K562 (cell line): ENCODE measurements around the gene RPS6KA2. TPM values are rescaled to one million over a fixed set of nuclear protein-coding genes. Genes with fewer than 3 reads are reported as not detected.

ENCODE experiments used
- ATAC-seq: fragments of 200-7000 bp; cut with Tn5 transposase; 3 replicates; pipeline ENCODE4 v1.9.1; 2020; ENCODE audit warnings: moderate library complexity
- BruUV-seq: library from RNA; stranded (reverse); fragments of 400-500 nt; replicated peaks from 2 replicates; lab custom pipeline; 2021; lab: Mats Ljungman, UMichigan
- CTCF ChIA-PET: fragments of 300-600 bp; formaldehyde crosslinking; extraction: SDS; loops from one replicate; lab custom pipeline; 2021; ENCODE audit warnings: low intra/inter-chr PET ratio; lab: Yijun Ruan, JAX
- POLR2A ChIA-PET: fragments of 300-600, 350-650 bp; sonication (Branson Sonifier 250); formaldehyde crosslinking; extraction: SDS; loops from one replicate; lab custom pipeline; 2021; ENCODE audit warnings: antibody characterized with exemption, inconsistent platforms; lab: Yijun Ruan, JAX
- DNase-seq, 4 experiments: peaks; one replicate each; pipeline versions ENCODE4 v3.0.0 to v3.0.0-alpha.2; 2011 to 2018; ENCODE audit warnings: low spot score in 3 of 4, mixed read lengths in 3 of 4; ENCODE audit errors: extremely low read depth in 1 of 4
- FAIRE-seq: peaks from 2 replicates; lab custom pipeline; 2011; peaks lifted over from hg19 to GRCh38; lab: Jason Lieb, UNC
- H2AFZ ChIP-seq: 2 replicates; pipeline ENCODE4 v1.6.0; 2011; ENCODE audit warnings: low read depth, low read length, control low read depth, inconsistent platforms
- H3K27ac ChIP-seq: fragments of 200-600 bp; 3 replicates; pipeline ENCODE4 v1.8.0; 2011; ENCODE audit warnings: low read depth, mild to moderate bottlenecking, control low read depth, inconsistent platforms, low read length, moderate library complexity, mixed read lengths; ENCODE audit errors: extremely low read depth
- H3K27me3 ChIP-seq, 2 experiments: fragments of 300-600 bp in 1 of 2; 2 replicates in 1 of 2; 3 replicates in 1 of 2; pipeline versions ENCODE4 v1.6.0 to v1.8.0; 2011; ENCODE audit warnings: inconsistent platforms in 2 of 2, low read length in 2 of 2, mild to moderate bottlenecking in 1 of 2, mixed read lengths in 1 of 2, moderate library complexity in 1 of 2; ENCODE audit not compliant: control insufficient read depth in 2 of 2, insufficient read depth in 2 of 2
- H3K36me3 ChIP-seq: fragments of 300-600 bp; 3 replicates; pipeline ENCODE4 v1.8.0; 2011; ENCODE audit warnings: mild to moderate bottlenecking, low read length, inconsistent platforms; ENCODE audit not compliant: control insufficient read depth, insufficient read depth
- H3K4me1 ChIP-seq, 2 experiments: fragments of 200-600 bp in 1 of 2; replicated peaks in 1 of 2; 2 replicates in 1 of 2; 3 replicates in 1 of 2; pipeline versions ENCODE4 v1.5.1 to v1.8.0; 2011; ENCODE audit warnings: inconsistent platforms in 2 of 2, low read length in 2 of 2, mild to moderate bottlenecking in 1 of 2, mixed read lengths in 1 of 2, moderate library complexity in 1 of 2; ENCODE audit not compliant: control insufficient read depth in 2 of 2, insufficient read depth in 2 of 2
- H3K4me2 ChIP-seq: 2 replicates; pipeline ENCODE4 v1.6.1; 2011; ENCODE audit warnings: low read length, control low read depth, inconsistent platforms, mixed read lengths; ENCODE audit not compliant: insufficient read depth
- H3K4me3 ChIP-seq: fragments of 200-600 bp; sonication (generic), shearing (Covaris generic); 2 replicates; pipeline ENCODE4 v1.5.1; 2016; ENCODE audit warnings: control low read depth, inconsistent platforms
- H3K79me2 ChIP-seq: fragments of 200-600 bp; 3 replicates; pipeline ENCODE4 v1.8.0; 2011; ENCODE audit warnings: low read length, inconsistent platforms; ENCODE audit not compliant: control insufficient read depth, insufficient read depth
- H3K9ac ChIP-seq, 2 experiments: 2 replicates each; pipeline versions ENCODE4 v1.6.0 to v1.6.1; 2011; ENCODE audit warnings: low read depth in 2 of 2, low read length in 2 of 2, control low read depth in 1 of 2, inconsistent platforms in 1 of 2, mild to moderate bottlenecking in 1 of 2, mixed read lengths in 1 of 2; ENCODE audit not compliant: insufficient read depth in 1 of 2
- H3K9me1 ChIP-seq: one replicate; pipeline ENCODE4 v1.6.0; 2011; ENCODE audit warnings: inconsistent platforms, mild to moderate bottlenecking, low read length, moderate library complexity; ENCODE audit not compliant: control insufficient read depth, insufficient read depth
- H3K9me3 ChIP-seq: replicated peaks from 2 replicates; pipeline ENCODE4 v1.5.1; 2011; ENCODE audit warnings: low read depth, low read length, inconsistent platforms; ENCODE audit not compliant: control insufficient read depth, insufficient read depth
- H4K20me1 ChIP-seq: replicated peaks from 2 replicates; pipeline ENCODE4 v1.6.1; 2011; ENCODE audit warnings: low read length, inconsistent platforms, mixed read lengths; ENCODE audit not compliant: control insufficient read depth, insufficient read depth
- BHLHE40 ChIP-seq: IDR thresholded peaks from 2 replicates; pipeline ENCODE4 v1.6.1; 2011; ENCODE audit warnings: low read length, improper control_type of control experiment
- BRF1 ChIP-seq: IDR thresholded peaks from 3 replicates; pipeline ENCODE4 v1.6.1; 2011; ENCODE audit warnings: borderline replicate concordance, mild to moderate bottlenecking; ENCODE audit not compliant: insufficient read length; ENCODE audit errors: extremely low read depth
- CC2D1A ChIP-seq: fragments of 450-650 bp; IDR thresholded peaks from 2 replicates; pipeline ENCODE4 v1.6.1; 2017; ENCODE audit warnings: mild to moderate bottlenecking
- ERF ChIP-seq: fragments of 450-650 bp; formaldehyde crosslinking; IDR thresholded peaks from 2 replicates; pipeline ENCODE4 v1.4.0; 2020; ENCODE audit warnings: mild to moderate bottlenecking, mixed read lengths
- EWSR1 ChIP-seq: fragments of 450-650 bp; IDR thresholded peaks from 2 replicates; pipeline ENCODE4 v1.6.1; 2018; ENCODE audit warnings: borderline replicate concordance, mild to moderate bottlenecking, low read depth, moderate library complexity; ENCODE audit not compliant: partially characterized antibody
- FOXA1 ChIP-seq: fragments of 450-650 bp; IDR thresholded peaks from 2 replicates; pipeline ENCODE4 v1.6.1; 2016; ENCODE audit warnings: mild to moderate bottlenecking, borderline replicate concordance
- GABPB1 ChIP-seq: sonication (generic); formaldehyde crosslinking; IDR thresholded peaks from 2 replicates; pipeline ENCODE4 v1.8.0; 2022; ENCODE audit warnings: mild to moderate bottlenecking, missing genetic modification reagents
- GATAD2A ChIP-seq: fragments of 450-650 bp; IDR thresholded peaks from 2 replicates; pipeline ENCODE4 v1.6.1; 2017
- HDAC2 ChIP-seq: fragments of 450-650 bp; IDR thresholded peaks from 2 replicates; pipeline ENCODE4 v1.6.1; 2016; ENCODE audit warnings: mild to moderate bottlenecking
- KAT2B ChIP-seq: IDR thresholded peaks from one replicate; pipeline ENCODE4 v1.6.1; 2012; ENCODE audit warnings: low read depth, mild to moderate bottlenecking, control low read depth, inconsistent platforms, low read length, moderate library complexity
- MBD2 ChIP-seq: sonication (generic); IDR thresholded peaks from 2 replicates; pipeline ENCODE4 v1.6.1; 2016; ENCODE audit warnings: low read depth, borderline replicate concordance
- MYC ChIP-seq, 2 experiments: fragments of 250-450 bp in 1 of 2; sonication (Bioruptor Pico) in 1 of 2; IDR thresholded peaks; 2 replicates each; pipeline versions ENCODE4 v1.5.1 to v1.6.1; 2012 to 2021; ENCODE audit warnings: low read depth in 2 of 2, borderline replicate concordance in 1 of 2, improper control_type of control experiment in 1 of 2, low read length in 1 of 2, mild to moderate bottlenecking in 1 of 2, moderate library complexity in 1 of 2
- NR3C1 ChIP-seq: sonication (generic); formaldehyde crosslinking; IDR thresholded peaks from 2 replicates; pipeline ENCODE4 v1.8.1; 2022; ENCODE audit warnings: missing genetic modification reagents
- NRF1 ChIP-seq, 2 experiments: fragments of 450-650 bp; IDR thresholded peaks in 1 of 2; conservative IDR thresholded peaks in 1 of 2; 2 replicates each; pipeline ENCODE4 v1.6.1; 2014; ENCODE audit warnings: mild to moderate bottlenecking in 2 of 2
- TRIM24 ChIP-seq, 2 experiments: fragments of 450-650 bp; IDR thresholded peaks; 2 replicates each; pipeline ENCODE4 v1.6.1; 2016
- ZBTB17 ChIP-seq: fragments of 450-650 bp; formaldehyde crosslinking; IDR thresholded peaks from 2 replicates; pipeline ENCODE4 v1.4.0; 2020; ENCODE audit warnings: mild to moderate bottlenecking
- ZBTB49 ChIP-seq: sonication (generic); formaldehyde crosslinking; IDR thresholded peaks from 2 replicates; pipeline ENCODE4 v1.8.0; 2022; ENCODE audit warnings: missing genetic modification reagents, mild to moderate bottlenecking, borderline replicate concordance
- ZNF699 ChIP-seq: fragments of 250-450 bp; sonication (Bioruptor Pico); IDR thresholded peaks from 2 replicates; pipeline ENCODE4 v1.8.0; 2021; ENCODE audit warnings: mild to moderate bottlenecking, moderate library complexity; ENCODE audit not compliant: insufficient replicate concordance
- WGBS: fragments of 100-300 bp; shearing (Covaris generic); methylation state at CpG from one replicate; pipeline ENCODE4 v1.1.6; 2016; ENCODE audit warnings: low coverage, mixed read lengths; ENCODE audit not compliant: insufficient coverage; ENCODE audit errors: missing lambda C conversion rate; 5-methylcytosine and 5-hydroxymethylcytosine counted together
- in situ Hi-C: fragments of 300-500 bp; cut with MboI; formaldehyde crosslinking; loops from 4 replicates; pipeline ENCODE4 v1.15.0; 2018; ENCODE audit warnings: inconsistent platforms, mixed read lengths
- intact Hi-C: fragments of 100-400 bp; cut with micrococcal nuclease; formaldehyde crosslinking; loops from 2 replicates; pipeline ENCODE4 v1.14.2; 2022
- polyA plus RNA-seq, 8 experiments: library from polyadenylated mRNA; depleted of rRNA in 4 of 8; stranded (reverse) in 5 of 8; unstranded in 3 of 8; fragments of >200 nt; fragmentation: Nextera tagmentation in 2 of 8; fragmentation: Illumina TruSeq in 1 of 8; extraction: Ambion mirVana in 2 of 8; extraction: Trizol in 1 of 8; gene quantifications; 2 replicates each; pipeline versions ENCODE4 v1.2.1 to v1.2.3, GENCODE V29; 2011 to 2014; ENCODE audit warnings: inconsistent platforms in 1 of 8, missing spikeins in 1 of 8
- total RNA-seq, 7 experiments: library from RNA; depleted of rRNA in 6 of 7; stranded (reverse); fragments of >200 nt in 6 of 7; fragmentation: Illumina TruSeq in 2 of 7; extraction: Trizol in 2 of 7; gene quantifications; 2 replicates each; pipeline versions ENCODE4 v1.2.1 to v1.2.3, GENCODE V29; 2011 to 2021; ENCODE audit warnings: low replicate concordance in 1 of 7
- TF ChIP-seq, protein P1 (sequence below): sonication (generic); formaldehyde crosslinking; IDR thresholded peaks from 2 replicates; pipeline ENCODE4 v1.8.1; 2023; ENCODE audit warnings: mild to moderate bottlenecking, missing genetic modification reagents

RPS6KA2 gene
- total and polyA plus RNA-seq, 9 of the 15 experiments (the other 6 are each of a cell fraction or from before 2014, with no cell fraction given) = 0.29 to 1.00 (median 0.53) TPM

GRCh38 chr6:166529586-166529985 lies 97.5 kb downstream of the RPS6KA2 start:
- no peaks in the 10 kb centered on the region for H3K36me3 ChIP-seq
- CTCF ChIA-PET = no interaction called here
- H3K9me3 ChIP-seq = no peaks in the 10 kb centered on the region
- intact Hi-C loops (no loop called here), in situ Hi-C loops (no loop called here)
- H3K9me1 ChIP-seq = no peaks in the 10 kb centered on the region
- H2AFZ ChIP-seq = no peak overlapping the region
- no peaks in the 10 kb centered on the region for H3K4me1 ChIP-seq
- WGBS = 2% methylated on average over 4 of the region's 4 CpGs
- FAIRE-seq = no peak
- no peak overlapping the region for H3K4me2 ChIP-seq
- POLR2A ChIA-PET = no interaction called here
- H3K27me3 ChIP-seq = peaks cover 39 to 65% of the 10 kb centered on the region in 2 experiments
- BruUV-seq = no TSS peak
- H3K27ac ChIP-seq = no peak overlapping the region
- no peak for DNase-seq
- no peaks in the 10 kb centered on the region for H3K79me2 ChIP-seq
- no peak for TF ChIP-seq MYC (IDR thresholded peaks at IDR 0.05; ENCODE audit: low read depth, low read length)
- no peak for TF ChIP-seq MYC (CRISPR knock-in tag; IDR thresholded peaks at IDR 0.05; ENCODE audit: borderline replicate concordance, low read depth)
- no peak for TF ChIP-seq BRF1
- TF ChIP-seq ZNF699 (CRISPR knock-in tag) = no peak
- no peak for TF ChIP-seq NRF1 (conservative IDR thresholded peaks at IDR 0.05 in 1 of 2, IDR thresholded peaks at IDR 0.05 in 1 of 2)
- TF ChIP-seq ZBTB49 (CRISPR knock-in tag) = no peak
- TF ChIP-seq, protein P1, sequence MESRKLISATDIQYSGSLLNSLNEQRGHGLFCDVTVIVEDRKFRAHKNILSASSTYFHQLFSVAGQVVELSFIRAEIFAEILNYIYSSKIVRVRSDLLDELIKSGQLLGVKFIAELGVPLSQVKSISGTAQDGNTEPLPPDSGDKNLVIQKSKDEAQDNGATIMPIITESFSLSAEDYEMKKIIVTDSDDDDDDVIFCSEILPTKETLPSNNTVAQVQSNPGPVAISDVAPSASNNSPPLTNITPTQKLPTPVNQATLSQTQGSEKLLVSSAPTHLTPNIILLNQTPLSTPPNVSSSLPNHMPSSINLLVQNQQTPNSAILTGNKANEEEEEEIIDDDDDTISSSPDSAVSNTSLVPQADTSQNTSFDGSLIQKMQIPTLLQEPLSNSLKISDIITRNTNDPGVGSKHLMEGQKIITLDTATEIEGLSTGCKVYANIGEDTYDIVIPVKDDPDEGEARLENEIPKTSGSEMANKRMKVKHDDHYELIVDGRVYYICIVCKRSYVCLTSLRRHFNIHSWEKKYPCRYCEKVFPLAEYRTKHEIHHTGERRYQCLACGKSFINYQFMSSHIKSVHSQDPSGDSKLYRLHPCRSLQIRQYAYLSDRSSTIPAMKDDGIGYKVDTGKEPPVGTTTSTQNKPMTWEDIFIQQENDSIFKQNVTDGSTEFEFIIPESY (CRISPR knock-in tag) = no peak
- no peak for TF ChIP-seq ZBTB17
- no peak for TF ChIP-seq CC2D1A
- TF ChIP-seq GATAD2A = no peak
- no peak for TF ChIP-seq HDAC2
- TF ChIP-seq ERF (CRISPR knock-in tag) = no peak
- TF ChIP-seq TRIM24 (IDR thresholded peaks at IDR 0.05) = no peak
- TF ChIP-seq KAT2B = no peak
- TF ChIP-seq NR3C1 (CRISPR knock-in tag) = no peak
- TF ChIP-seq GABPB1 (CRISPR knock-in tag) = no peak
- no peak for TF ChIP-seq MBD2
- TF ChIP-seq EWSR1 = no peak
- TF ChIP-seq FOXA1 = no peak
- TF ChIP-seq BHLHE40 = no peak
- TF ChIP-seq, all 486 proteins: peak for 0
- H4K20me1 ChIP-seq = no peaks in the 10 kb centered on the region
- no peak for ATAC-seq
- H3K4me3 ChIP-seq = no peak overlapping the region
- no peak overlapping the region for H3K9ac ChIP-seq
